Ecto neural progenitor cell (in vitro differentiated cells): ENCODE results near the gene OR2G6.
"Not testable (repeated sequence)": the region's sequence is repeated elsewhere in the genome, so short reads cannot be mapped to it uniquely, and the experiment has no call there.

ENCODE experiments used
- DNase-seq: peaks from one replicate; pipeline ENCODE4 v3.0.0-alpha.2; 2018; ENCODE audit warnings: low spot score

OR2G6 gene

DNA sequence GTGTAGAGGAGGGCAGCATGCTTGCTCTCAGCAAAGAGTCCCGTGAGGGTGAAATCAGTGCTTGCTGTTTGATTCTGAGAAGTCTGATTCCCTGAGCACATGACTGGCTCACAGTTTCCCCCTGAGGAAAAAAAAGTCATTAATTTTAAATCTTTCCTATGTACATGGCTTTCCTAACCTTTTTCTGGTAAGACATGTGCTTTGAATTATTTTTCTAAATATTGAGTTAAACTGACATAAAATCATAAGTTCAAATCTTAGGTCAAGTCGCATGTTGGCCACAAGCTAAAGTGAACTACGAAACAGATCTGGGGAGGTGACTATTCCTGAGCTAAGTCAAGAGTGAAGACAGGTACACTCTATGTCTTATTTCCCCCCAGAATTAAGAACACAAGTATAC lies 66.8 kb downstream of the OR2G6 start, which contains the start of gene OR2T34:
Gene OR2T34, minus strand, starts transcription at position 101 of the 400 bp plus-strand sequence. Its CDS starts 0 bp downstream, at position 101.
- DNase-seq = not testable (repeated sequence)

DNA sequence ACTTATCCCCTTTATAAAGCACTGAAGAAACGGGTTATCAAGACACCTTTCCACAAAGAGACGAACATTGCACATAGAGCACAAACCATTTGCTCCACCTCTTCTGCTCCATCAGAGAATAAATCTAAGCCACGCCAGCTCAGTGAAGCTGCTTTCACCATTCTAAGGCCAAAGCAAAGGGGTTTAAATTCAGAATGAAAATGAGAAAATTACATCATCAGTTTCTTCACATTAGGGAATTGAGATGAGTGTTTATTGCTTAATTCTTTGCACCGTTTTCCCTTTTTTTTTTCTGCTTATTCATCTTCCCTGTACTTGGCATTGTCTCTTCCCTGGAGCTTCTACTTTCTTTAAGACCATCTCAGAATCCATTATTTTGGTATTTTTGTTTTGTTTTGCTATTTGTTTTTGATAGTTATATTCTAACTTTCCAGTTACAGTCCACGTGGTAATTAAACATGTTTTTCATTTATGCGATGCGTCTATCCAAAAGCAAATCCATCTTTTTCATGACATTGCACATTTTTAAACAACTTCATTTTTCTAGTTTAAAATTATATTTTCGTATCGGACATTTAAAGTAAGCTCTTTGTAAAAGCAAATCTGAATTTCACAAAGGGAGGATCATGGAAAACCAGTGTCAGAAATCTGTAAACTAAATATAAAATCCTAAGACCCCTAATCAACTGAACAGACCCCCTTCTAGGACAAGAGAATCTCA lies 68.5 kb downstream of the OR2G6 start:
- DNase-seq = no peak
